Right kidney (tissue), 1 donor: Measurements from ENCODE around the gene GRPR.
"Not testable (repeated sequence)": the region's sequence is repeated elsewhere in the genome, so short reads cannot be mapped to it uniquely, and the experiment has no call there.

ENCODE experiments used
- DNase-seq: peaks from one replicate; pipeline ENCODE4 v3.0.0-alpha.2; 2016

The GRPR gene

DNA sequence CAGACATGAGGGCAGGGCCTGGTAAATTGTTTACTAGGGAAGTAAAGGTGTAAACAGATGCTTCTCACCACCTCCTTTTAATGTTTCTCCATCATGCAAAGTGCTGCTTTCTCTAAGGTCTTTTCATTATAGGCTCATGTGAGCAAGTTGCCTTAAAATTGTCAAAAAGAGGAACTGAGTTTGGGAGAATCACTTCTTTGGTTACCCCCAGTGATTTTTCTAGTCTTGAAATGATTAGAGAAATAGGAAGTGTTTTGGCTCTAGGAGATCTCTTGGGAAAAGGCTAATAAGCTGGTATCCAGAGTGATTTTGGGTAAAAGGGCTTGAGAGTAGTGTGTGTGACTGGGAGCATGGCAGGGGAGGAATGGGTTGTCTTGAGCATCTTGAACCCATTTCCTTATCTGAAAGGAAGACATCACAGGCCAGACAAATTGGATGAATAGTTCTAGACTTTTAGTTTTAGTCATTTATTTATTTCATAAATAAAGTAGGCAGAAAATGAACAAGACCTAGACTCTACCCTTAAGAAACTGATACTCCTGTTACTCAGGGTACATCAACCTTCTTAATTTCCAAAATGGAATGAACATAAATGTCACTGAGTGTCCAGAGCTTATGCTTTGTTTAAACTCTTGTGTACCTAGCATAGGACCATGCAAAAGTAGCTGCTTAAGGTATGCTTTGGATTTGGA is 14.2 kb downstream of the GRPR start:
- DNase-seq: no peak

DNA sequence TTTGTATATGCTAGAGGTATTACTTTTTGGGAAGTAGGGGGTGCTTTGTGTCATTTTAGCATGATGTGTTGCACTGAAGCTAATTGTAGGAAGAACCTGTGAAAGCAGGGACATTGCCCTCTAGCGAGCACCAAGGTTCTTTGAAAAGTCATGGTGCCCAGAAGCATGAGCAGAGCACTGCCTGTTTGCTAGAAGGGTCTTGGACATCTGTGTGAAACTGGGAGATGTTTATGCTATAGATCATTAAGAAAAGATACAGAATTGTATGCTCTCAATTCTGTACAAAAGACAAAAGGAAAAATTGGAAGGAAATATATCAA is 14.7 kb downstream of the GRPR start:
- no peak for DNase-seq

DNA sequence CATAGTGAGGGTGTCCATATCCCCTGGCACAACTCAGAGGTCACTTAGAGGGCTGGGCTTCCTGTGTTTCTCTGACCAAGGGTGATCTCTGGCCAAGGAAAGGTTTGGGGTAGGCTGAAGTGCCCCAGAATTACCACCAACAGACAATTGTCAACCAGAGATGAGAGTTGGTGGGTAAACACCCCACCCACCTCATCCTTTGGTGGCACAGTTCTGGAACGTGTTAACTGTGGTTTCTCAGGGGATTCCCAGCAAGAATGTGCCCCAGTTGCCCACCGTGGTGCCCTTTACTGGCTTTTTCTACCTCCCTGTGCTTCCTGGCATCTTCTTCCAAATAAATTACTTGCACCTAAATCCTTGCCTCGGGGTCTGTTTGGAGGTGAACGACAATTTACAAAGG is 17.1 kb downstream of the GRPR start:
- DNase-seq: no peak

DNA sequence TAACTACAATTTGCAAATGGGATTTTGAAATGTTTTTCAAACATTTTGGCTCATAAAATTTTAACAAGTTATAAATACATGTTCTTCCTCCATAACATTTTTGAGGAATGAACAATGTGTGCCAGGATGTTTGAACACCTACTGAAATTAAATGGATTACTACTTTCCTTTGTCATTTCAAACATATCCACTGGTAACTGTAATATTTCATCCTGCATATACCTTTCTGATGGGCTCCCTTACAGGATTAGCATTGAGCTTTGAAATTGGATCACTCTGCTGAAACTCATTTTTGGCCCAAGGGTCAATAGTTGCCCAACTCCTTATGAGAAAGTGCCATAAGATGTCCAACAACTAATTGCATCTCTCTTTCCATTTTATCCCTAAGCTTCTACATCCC is 17.6 kb downstream of the GRPR start:
- DNase-seq: no peak

DNA sequence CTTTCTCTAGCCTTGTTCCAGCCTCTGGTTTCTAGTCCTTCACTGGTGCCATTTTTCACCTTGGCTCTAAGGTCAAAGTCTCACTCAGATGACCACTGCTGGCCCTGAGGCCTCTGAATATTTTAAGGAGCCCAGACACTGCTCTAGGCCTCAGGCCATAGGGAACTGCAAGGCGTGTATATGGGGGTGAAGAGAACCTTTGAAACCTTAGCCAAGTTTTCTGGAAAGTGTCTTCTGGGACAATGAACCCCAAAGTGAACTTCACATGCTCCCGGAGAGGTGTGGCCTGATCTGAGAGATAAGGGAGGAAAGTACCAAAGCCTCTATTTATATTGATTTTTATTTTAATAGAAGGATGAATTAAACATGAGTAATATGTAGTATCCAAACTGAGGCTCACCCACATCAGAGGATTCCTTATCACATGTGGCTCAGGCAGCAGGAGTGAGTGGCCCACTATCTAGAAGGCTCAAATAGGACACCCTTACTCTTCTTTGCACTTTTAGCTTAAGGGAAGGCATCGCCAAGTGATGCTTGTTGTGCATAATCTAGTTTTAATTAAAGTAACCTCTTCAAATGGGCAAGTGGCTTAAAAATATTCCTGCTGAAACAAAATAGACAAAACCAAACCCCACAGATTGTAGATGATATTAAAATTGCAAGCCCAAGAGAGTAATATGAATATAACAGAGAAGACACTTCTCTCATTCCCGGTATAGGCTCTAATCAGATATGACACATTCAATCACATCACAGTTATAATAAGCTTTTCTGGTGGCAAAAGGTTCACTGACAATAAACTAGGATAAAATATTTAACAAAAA is 18.3 kb downstream of the GRPR start:
- DNase-seq: no peak

DNA sequence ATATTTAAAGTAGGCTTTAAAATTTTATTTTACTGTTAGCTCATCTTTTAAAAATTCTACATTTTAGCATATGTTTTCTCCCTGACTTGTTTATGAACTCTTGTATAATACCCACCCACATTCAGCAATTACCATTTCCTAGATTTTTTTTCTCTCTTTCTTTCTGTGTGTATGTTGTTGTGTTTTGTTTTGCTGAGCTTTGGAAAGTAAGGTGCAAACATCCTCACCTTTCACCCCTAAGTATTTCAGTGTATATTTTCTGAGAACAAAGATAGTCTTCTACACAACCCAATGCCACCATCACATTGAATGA is 18.8 kb downstream of the GRPR start:
- DNase-seq: no peak

DNA sequence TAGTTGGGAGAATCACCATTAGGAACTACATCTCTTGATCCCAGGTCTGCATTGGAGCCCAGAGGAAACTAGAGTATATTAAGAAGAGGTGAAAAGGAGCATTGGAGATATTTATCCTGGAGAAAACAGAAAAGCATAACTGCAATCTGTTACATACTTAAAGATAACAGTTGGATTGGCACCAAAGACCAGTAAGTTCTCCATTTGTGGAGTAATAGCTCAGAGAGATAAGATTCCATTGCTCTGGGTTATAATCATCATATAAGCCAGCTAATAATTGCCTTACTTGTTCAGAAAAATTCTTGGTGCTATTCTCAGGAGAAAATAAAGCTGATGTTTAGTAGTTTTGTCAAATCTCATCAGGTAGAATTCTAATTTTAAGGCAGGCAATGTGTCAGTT is 20.6 kb downstream of the GRPR start:
- DNase-seq: no peak

DNA sequence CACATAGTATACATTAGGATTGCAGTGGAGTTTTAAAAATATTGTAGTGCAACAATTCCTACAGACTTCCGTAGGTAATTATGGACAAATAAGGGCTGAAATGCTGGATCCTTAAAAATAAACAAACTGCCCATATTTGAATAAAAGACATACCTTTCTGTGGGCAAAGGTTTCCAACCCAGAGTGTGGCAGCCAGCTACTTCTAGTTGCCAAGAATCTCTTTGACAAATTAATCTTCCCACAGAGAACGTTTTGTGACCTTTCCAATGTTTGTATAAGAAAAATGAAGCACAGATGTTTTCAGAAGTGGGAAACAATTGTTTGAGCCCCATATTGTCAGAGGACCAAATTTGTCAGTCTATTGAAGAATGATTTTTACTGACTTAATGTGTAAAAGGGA is 21.1 kb downstream of the GRPR start:
- DNase-seq: no peak

DNA sequence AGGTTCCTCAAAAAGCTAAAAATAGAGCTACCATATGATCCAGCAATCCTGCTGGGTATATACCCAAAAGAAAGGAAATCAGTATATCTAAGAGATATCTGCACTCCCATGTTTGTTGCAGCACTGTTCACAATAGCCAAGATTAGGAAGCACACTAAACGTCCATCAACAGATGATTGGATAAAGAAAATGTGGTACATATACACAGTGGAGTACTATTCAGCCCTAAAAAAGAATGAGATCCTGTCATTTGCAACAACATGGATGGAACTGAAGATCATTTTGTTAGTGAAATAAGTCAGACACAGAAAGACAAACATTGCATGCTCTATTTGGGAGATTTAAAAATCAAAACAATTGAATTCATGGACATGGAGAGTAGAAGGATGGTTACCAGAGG is 21.7 kb downstream of the GRPR start:
- not testable (repeated sequence) for DNase-seq

DNA sequence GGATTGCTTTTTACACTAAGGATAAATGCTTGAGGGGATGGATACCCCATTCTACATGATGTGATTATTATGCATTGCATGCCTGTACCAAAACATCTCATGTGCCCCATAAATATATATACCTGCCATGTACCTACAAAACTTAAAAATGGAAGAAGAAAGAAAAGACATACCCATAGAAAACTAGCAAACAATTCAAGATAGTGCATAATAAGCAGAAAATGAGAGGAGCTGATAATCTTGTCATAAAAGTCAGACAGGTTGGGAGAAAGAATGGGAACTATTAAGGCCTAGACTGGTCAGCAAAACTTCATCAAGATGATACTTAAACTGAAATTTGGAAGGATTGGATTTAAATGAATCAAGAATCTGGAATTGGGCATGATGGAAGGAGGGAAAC is 22.3 kb downstream of the GRPR start:
- DNase-seq: no peak

DNA sequence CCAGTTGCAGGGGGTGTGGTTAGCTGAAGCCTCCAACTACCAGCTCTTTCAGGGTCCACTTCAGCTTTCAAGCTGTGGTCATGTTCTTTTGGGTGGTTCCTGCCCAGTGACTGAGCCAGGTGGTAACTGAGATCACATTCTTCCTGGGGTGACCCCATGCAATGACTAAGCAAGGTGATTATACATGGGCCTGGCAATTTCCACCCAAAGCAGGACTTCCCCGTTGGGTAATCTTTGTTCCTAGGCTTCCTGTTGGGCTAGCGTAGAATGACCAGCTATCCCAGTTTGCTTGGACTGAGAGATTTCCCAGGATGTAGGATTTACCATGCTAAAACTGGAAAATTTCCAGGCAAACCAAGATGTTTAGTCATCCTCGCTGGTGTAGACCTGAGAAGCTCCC is 25.5 kb downstream of the GRPR start:
- no peak for DNase-seq

DNA sequence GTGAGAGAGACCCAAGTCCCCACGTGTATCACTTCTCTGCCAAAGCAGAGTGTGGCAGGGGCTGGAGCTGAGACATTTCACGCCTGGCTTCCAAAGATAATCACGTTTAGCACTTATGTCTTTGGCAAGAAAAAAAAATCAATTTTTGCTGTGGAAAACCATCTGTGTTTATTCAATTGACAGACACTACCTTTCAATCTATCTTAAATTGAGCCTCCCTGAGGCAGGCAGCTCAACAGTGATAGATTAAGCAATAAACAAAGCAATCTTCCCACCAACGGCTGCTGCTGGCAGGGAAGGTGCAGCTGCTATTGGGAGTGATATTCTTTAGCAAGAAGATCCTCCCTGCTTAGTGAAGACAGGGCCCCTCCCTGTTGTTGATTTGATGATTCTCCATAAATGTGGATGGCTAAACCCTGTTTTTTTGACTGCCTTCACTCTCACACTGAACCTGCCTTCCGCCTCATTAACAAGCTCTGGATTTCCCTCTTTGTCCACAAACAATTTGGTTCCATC is 32.3 kb downstream of the GRPR start:
- no peak for DNase-seq

DNA sequence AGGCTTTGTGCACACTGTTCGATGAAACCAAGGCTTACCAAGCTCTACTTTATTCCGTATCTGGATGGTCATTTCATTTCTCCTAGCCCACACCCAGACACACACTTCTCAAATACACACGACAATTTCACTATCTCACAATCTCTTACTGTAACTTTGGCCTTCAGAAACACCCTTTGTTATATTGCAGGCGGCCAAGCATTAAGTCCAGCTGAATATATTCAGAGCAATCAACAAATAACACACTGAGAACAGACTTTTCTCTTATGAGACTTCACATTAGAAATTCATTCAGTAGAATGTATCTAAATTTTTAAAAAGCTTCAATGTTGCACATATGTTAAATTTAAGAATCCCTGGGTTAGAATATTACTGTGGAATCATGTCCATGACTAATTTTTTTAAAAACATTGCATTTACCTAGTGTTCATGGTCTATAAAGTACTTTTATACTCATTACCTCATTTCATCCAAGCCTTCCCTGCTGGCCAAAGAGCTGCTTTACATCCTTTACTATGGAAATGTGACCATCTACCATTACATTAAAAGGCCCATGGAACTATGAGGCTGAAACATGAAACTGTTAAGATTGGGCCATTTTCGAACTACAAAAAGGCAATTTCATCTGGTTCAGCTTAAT is 33.4 kb downstream of the GRPR start:
- DNase-seq: no peak

DNA sequence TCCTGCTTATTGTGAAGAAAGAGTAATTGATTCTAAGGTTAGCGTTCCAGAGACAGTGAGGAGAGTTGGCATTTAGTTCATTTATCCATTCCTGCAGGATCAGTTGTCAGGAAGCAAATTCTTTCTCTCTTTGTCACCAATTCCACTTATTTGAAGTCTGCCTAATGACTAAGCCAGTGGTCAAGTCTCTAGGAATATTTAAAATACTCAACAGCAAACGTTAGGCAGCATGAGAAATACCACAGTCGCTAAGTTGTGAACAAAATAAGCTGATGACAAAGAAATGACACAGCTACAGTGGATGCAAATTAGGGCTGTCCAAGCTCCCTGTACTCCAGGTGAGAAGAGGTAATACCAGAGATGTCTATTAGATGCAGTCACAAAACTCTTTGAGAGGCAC is 37.4 kb downstream of the GRPR start:
- DNase-seq: no peak

DNA sequence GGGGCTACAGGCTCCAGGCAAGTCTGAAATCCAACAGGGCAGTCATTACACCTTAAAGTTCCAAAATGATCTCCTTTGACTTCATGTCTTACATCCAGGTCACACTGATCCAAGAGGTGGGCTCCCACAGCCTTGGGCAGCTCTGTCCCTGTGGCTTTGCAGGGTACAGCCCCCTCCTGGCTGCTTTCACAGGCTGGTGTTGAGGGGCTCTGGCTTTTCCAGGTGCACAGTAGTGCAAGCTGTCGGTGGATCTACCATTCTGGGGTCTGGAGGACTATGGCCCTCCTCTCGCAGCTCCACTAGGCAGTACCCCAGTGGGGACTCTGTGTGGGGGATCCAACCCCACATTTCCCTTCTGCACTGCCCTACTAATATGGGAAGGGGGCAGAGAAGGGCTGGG is 37.8 kb downstream of the GRPR start:
- DNase-seq: not testable (repeated sequence)

DNA sequence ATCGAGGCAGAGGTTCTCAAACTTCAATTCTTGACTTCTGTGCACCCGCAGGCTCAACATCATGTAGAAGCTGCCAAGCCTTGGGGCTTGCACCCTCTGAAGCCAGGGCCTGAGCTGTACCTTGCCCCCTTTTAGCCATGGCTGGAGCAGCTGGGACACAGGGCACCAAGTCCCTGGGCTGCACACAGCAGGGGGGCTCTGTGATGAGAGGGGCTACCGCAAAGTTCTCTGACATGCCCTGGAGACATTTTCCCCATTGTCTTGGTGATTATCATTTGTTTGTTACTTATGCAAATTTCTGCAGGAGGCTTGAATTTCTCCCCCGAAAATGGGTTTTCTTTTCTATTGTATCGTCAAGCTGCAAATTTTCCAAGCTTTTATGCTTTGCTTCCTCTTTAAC is 39.0 kb downstream of the GRPR start:
- no peak for DNase-seq

DNA sequence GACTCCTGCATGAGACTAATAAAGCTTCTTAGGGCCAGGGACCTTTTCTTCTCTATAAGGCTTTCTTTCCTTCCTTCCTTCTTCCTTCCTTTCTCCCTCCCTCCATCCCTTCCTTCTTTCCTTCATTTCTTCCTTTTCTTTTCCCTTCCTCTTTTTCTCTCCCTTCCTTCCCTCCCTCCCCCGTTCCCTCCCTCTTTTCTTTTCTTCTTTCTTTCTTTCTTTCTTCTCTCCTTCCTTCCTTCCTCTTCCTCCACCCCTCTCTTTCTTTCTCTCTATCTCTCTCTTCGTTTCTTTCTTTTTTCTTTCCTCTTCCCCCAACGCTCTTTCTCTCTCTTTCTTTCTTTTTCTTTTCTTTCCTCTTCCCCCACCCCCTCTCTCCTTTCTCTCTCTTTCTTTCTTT is 41.4 kb downstream of the GRPR start:
- no peak for DNase-seq

DNA sequence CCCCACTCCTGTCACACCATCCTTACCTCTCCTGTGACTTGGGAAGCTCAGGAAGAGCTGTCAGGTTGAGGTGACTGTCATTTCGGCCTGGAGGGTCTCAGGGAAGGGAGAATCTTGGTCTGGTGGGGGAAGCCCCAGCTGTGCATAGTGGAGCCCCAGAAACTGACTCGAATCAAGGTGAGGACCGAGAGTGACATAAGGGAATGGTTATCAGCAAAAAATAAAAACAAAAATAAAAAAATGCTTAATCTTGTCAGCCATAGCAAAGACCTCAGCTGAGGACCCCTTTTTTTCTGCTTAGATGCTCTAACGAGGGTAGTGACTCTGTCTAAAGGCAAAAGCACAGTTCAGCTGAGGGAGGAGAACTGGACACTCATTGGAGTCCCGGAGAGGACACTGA is 43.8 kb downstream of the GRPR start, which contains the start of gene MAGEB17:
Gene MAGEB17, plus strand, starts transcription at position 301 of the 400 bp plus-strand sequence. CDS start 2,902 bp downstream, outside the sequence.
- no peak for DNase-seq

DNA sequence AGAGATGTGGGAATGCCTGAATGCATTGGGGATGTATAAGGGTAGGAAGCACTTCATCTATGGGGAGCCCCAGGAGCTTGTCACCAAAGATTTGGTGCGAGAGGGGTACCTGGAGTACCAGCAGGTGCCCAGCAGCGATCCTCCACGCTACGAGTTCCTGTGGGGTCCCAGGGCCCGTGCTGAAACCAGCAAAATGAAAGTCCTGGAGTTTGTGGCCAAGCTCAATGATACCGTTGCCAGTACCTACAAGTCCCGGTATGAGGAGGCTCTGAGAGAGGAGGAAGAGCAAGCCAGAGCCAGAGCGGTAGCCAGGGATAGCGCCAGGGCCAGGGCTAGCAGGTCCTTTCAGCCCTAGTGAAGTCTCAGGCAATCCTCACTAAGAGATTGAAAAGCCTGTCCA is 47.7 kb downstream of the GRPR start:
- no peak for DNase-seq

DNA sequence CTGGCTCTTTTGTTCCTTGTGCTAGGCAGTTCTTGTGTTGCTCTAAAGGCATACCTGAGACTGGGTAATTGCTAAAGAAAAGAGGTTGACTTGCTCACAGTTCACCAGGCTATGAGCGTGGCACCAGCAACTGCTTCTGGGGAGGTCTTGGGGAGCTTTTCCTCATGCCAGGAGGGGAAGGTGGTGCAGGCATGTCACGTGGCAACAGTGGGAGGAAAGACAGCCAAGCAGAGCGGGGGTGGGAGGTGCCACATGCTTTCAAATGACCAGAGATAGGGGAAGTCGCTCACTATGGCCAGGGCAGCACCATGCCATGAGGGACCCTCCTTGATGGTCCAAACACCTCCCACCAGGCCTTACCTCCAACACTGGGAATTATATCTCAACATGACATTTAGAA is 48.6 kb downstream of the GRPR start:
- DNase-seq: no peak

DNA sequence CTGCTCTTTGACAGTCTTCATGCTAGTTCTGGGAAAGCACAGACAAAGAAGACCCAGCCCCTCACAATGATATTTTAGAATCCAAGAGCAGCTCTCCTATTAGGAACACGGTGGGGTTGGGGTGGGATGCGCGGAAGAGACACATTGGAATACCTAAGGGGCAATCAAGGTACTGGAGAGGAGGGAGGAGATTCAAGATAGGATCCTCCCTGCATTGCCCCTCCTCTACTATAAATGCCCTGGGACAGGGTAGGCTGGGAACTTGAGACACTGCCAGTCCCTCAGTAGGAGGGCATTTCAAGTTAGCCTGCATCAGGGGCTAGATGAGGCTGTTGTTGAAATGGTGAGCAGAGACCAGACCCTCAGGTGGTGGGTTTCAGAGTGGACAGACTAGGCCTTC is 49.0 kb downstream of the GRPR start:
- DNase-seq: no peak

DNA sequence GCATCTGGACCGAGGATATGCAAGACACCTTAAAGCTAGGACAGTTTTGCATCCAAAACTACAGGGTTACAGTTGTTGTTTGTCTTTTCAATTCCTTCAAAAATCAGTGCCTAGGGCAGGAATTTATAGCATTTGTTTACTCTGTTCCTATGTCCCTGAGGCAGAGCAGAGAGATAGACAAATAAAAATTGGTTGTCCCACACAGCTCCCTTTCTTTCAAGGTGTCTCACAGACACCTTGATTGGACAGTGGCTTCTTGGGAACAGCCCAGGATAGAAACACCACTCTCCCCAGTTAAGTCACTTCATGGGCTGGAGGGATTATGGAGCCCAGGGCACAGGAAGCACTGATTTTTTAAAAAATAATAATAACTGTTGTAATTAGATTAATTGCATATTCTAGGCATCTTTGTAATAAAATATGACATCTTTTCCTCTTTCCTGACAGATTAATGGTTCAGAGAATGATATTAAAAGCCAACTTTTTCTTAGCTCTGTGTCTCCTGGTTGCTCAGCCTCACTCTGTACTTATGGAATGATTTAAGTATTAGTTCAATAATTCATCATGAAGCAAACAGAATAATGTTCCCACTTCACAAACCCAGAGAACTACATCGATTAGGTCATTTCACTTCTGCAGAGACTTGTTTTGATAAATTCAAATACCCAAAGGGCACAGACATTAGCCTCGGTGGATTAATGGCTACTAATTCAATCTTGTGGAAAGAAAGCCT is 52.1 kb downstream of the GRPR start:
- no peak for DNase-seq

DNA sequence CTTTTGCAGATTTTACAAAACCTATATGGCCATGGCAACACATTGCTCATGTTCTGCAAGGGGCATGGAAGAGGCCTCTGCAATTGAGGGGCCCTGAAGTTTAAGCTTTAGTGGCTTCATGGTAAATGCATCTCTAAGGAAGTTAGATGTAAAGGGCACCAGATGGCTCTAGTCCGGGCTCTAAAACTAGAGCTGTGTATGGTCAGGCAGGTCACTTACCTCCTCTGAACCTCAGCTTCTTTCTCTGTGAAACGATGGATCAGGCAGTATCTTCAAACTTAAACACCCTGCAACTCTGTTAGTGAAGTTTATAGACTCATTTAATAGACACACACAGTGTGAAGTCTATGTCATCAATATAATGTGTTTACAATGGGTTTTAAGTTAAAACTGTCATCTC is 53.9 kb downstream of the GRPR start:
- no peak for DNase-seq
